Islet of Langerhans (tissue), 1 donor: ENCODE results near the gene INTS7.

Source experiments
- FAIRE-seq: peaks from one replicate; lab custom pipeline; 2011; peaks lifted over from hg19 to GRCh38; lab: Jason Lieb, UNC

INTS7 gene

GRCh38 chr1:211903490-211904245 lies 131.7 kb downstream of the INTS7 start:
- no peak for FAIRE-seq

DNA sequence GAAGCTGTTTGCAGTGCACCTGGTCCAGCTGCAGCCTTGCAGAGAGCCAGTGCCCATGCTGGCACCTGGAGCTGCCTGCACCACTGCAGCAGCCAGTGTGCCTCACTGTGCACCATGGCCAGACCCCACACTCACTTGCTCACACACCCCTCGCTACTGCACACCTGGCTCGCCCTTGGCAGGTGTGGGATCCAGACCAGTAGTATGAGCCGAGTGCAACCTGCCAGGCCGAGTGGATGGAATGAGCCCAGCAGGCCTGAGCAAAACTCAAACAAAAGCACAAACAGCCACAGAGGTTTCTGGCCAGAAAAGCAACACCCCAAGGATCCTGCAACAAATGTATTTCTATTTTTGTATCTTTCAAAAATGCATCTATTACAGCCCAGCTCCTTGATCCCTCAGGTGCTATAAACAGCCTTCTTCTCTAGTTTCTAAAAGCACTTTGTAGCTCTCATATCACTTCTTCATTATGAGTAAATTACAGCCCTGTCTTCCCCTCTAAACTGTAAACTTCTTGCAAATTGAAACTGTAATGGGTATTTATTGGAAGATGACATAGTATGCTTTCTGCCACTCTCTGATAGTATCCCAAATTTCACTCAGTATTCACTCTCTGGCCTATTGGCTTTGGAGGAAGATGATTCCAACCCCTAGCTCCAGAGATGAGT lies 132.6 kb downstream of the INTS7 start:
- FAIRE-seq: no peak

- FAIRE-seq: no peak
Measured at GRCh38 chr1:211901945-211902344, 133.4 kb downstream of the INTS7 start.

DNA sequence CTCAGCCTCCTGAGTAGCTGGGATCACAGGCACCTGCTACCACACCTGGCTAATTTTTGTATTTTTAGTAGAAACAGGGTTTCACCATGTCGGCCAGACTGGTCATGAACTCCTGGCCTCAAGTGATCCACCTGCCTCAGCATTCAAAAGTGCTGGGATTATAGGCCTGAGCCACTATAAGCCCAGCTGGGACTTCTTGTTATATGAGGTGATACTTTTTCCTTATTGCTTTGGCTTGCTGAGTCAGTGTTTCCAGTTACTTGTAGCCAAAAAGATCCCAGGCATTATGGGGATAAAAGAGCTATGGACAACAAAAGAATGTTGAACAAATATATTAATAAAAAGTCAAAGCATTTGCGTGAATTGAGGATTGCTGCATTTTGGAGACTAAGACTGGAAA lies 134.9 kb downstream of the INTS7 start:
- no peak for FAIRE-seq

DNA sequence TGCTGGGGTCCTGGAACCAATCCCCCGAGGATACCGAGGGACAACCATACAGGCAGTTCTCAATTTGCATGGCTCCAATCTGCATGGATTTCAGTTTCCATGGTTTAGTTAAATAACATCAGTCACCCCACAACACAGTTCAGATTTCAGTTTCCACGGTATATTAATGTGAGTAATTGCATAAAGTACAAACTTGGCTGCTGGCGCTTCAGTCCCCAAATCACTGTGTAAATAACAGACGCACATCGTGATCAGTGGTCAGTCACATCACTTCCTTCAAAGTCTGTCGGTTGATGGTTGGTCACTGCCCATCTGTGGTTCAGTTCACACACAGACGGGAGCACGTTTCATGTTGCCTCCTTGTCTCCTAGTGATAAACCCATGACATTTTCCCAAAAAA lies 138.4 kb downstream of the INTS7 start:
- peak; percentile 51 for FAIRE-seq

DNA sequence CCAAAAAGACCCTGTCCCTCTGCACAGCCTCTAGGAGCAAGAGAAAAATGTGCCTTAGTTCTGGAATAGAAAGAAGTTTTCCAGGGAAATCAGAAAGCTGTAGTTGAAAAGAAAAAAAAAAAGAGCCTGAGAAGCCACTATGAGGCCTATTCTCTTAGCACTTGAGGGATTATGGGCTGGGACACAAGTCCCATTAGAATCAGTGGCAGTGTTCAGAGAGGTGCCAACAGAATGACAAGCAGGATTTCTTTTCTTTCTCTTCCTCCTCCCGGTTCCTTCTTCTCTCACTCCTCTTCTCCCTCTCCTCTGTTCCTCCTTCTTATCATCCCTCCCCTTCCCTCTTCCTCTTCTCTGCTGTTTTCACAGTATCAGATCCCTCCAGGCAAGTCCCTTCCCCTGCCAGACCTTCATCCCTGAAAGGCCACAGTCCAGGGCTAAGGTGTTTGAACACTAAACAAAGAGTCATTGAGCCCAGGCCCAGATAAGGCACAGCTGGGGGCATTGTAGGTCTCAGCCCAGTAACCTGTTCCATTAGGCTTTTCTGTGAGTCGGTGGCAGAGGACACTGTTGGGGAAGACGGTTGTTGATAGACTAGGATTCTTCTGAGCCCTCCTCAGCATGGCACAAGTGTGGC lies 140.1 kb downstream of the INTS7 start:
- FAIRE-seq: no peak

DNA sequence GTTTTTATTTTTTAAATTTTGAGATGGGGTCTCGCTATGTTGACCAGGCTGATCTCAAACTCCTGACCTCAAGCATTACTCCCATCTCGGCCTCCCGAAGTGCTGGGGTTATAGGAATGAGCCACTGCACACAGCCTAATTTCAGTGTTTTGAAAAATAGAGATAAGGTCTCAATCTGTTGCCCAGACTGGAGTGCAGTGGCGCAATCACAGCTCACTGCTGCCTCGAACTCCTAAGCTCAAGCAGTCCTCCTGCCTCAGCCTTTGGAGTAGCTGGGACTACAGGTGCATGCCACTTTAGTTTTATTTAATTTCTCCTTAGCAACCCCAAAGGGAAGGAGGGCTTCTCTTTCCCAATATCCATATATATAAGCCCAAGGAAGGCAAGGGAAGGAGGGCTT lies 141.0 kb downstream of the INTS7 start:
- no peak for FAIRE-seq

DNA sequence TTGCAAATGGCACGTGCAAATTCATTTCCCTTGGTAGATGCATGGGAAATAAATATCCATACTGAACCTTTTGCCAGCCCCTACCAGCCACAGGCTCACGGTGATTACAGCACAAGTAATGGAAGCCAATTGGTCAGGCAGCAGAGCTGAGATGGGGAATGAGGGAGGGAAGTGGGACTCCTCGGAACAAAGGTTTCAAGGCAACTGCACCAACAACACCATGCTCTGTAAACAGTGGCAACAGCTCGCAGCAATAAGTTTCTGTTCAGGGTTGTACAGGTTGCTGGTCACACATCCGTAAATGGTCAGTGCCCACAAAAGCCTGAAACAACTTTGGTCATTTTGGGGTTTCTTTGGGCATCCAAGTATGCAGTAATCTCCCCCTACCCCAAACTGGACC lies 142.1 kb downstream of the INTS7 start:
- FAIRE-seq: no peak

DNA sequence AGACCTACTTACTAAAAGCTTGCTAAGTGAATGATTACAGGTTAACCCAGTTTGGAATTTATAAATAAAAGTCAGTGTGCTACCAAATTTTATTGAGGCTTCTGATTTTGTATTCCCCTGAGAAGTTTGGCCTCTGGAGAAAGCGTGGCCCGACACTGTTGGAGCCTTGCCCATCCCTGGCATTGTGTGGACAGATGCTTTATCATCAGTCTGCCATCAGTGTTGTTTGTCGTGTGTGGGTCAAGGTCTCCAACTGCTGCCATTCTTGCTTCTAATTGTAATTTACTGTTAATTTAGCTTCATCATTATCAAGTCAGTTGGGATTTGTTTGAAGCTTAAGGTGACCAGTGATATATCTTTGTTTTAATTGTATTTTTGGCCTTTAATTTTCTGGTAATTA lies 142.8 kb downstream of the INTS7 start:
- no peak for FAIRE-seq

GRCh38 chr1:211891708-211892107 lies 143.6 kb downstream of the INTS7 start:
- FAIRE-seq: no peak
